ENCODE measurements around the gene GRPEL2.

The GRPEL2 gene

GRCh38 chr5:149337736-149338135, 7.6 kb upstream of the GRPEL2 start:
- no peaks in the 10 kb centered on the region for H3K9me3 ChIP-seq (ENCODE audit: control insufficient read depth, insufficient read depth, low read depth, low read length)
- H3K4me1 ChIP-seq (ENCODE audit: control insufficient read depth, insufficient read depth, low read length), result no peaks in the 10 kb centered on the region
- no peak overlapping the region for H3K27ac ChIP-seq (ENCODE audit: extremely low read depth, low read depth, low read length)
- ChIA-PET POLR2A (interaction anchor here (1.2 kb wide), 2 partner anchors 17 to 20 kb away, joined by 3 read pairs; partner anchors contain the start of gene PCYOX1L), CTCF (interaction anchor here (0.9 kb wide), 1 partner anchor 20 kb away, joined by 3 read pairs; no protein-coding TSS in a partner anchor)
- no peak overlapping the region for H3K4me3 ChIP-seq (ENCODE audit: low read depth, low read length)
- peaks cover 0 to 18% of the 10 kb centered on the region in 2 experiments; a peak in 1 of 3 replicates for H3K36me3 ChIP-seq (ENCODE audit: control insufficient read depth in 2 of 2, insufficient read depth in 1 of 2, low read length in 2 of 2)
- TF ChIP-seq ZNF600 (tag by site-specific recombination; IDR thresholded peaks at IDR 0.05) (no peak), ZNF785 (tag by site-specific recombination; IDR thresholded peaks at IDR 0.05) (no peak), ZNF214 (tag by site-specific recombination; IDR thresholded peaks at IDR 0.05; ENCODE audit: borderline replicate concordance) (no peak), ZIC2 (tag by site-specific recombination; IDR thresholded peaks at IDR 0.05) (no peak), ZEB2 (tag by site-specific recombination; IDR thresholded peaks at IDR 0.05) (no peak), ZNF677 (tag by site-specific recombination; IDR thresholded peaks at IDR 0.05) (no peak)
- TF ChIP-seq, protein P1, sequence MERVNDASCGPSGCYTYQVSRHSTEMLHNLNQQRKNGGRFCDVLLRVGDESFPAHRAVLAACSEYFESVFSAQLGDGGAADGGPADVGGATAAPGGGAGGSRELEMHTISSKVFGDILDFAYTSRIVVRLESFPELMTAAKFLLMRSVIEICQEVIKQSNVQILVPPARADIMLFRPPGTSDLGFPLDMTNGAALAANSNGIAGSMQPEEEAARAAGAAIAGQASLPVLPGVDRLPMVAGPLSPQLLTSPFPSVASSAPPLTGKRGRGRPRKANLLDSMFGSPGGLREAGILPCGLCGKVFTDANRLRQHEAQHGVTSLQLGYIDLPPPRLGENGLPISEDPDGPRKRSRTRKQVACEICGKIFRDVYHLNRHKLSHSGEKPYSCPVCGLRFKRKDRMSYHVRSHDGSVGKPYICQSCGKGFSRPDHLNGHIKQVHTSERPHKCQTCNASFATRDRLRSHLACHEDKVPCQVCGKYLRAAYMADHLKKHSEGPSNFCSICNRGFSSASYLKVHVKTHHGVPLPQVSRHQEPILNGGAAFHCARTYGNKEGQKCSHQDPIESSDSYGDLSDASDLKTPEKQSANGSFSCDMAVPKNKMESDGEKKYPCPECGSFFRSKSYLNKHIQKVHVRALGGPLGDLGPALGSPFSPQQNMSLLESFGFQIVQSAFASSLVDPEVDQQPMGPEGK (tag by site-specific recombination; IDR thresholded peaks at IDR 0.05), result no peak
- TF ChIP-seq, protein P2, sequence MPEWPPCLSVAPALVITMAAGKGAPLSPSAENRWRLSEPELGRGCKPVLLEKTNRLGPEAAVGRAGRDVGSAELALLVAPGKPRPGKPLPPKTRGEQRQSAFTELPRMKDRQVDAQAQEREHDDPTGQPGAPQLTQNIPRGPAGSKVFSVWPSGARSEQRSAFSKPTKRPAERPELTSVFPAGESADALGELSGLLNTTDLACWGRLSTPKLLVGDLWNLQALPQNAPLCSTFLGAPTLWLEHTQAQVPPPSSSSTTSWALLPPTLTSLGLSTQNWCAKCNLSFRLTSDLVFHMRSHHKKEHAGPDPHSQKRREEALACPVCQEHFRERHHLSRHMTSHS (tag by site-specific recombination; IDR thresholded peaks at IDR 0.05), result no peak

DNA sequence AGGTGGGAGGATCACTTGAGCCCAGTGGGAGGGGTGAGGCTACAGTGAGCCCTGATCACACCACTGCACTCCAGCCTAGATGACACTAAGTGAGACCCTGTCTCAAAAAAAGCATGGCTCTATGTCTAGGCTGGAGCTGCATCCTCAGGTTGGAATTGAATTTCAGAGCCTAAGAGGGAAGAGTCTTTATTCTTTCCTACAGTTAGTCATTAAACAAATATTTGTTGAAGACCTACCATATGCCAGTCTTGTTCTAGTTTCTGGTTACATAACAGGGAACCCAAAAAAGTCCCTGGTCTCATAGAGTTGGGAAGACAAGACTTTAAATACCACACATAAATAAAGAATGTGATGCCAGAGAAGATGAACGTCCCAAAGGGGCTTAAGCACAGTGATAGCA, 6.9 kb upstream of the GRPEL2 start:
- no peak overlapping the region for H3K4me3 ChIP-seq (ENCODE audit: low read depth, low read length)
- no peaks in the 10 kb centered on the region for H3K4me1 ChIP-seq (ENCODE audit: control insufficient read depth, insufficient read depth, low read length)
- TF ChIP-seq ZFP41 (tag by site-specific recombination; IDR thresholded peaks at IDR 0.05; ENCODE audit: borderline replicate concordance), result no peak
- TF ChIP-seq, protein P3, sequence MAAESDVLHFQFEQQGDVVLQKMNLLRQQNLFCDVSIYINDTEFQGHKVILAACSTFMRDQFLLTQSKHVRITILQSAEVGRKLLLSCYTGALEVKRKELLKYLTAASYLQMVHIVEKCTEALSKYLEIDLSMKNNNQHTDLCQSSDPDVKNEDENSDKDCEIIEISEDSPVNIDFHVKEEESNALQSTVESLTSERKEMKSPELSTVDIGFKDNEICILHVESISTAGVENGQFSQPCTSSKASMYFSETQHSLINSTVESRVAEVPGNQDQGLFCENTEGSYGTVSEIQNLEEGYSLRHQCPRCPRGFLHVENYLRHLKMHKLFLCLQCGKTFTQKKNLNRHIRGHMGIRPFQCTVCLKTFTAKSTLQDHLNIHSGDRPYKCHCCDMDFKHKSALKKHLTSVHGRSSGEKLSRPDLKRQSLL (tag by site-specific recombination; IDR thresholded peaks at IDR 0.05), result 0 out of 2 replicates have a peak, but pooled peaks have one; percentile 48
- peaks cover 0 to 18% of the 10 kb centered on the region in 2 experiments; a peak in 1 of 3 replicates for H3K36me3 ChIP-seq (ENCODE audit: control insufficient read depth in 2 of 2, insufficient read depth in 1 of 2, low read length in 2 of 2)
- POLR2A ChIA-PET, result interaction anchor here (1.2 kb wide), 2 partner anchors 17 to 20 kb away, joined by 3 read pairs; partner anchors contain the start of gene PCYOX1L
- CTCF ChIA-PET, result interaction anchor here (0.9 kb wide), 1 partner anchor 21 kb away, joined by 3 read pairs; no protein-coding TSS in a partner anchor
- no peaks in the 10 kb centered on the region for H3K9me3 ChIP-seq (ENCODE audit: control insufficient read depth, insufficient read depth, low read depth, low read length)
- H3K27ac ChIP-seq (ENCODE audit: extremely low read depth, low read depth, low read length), result no peak overlapping the region

DNA sequence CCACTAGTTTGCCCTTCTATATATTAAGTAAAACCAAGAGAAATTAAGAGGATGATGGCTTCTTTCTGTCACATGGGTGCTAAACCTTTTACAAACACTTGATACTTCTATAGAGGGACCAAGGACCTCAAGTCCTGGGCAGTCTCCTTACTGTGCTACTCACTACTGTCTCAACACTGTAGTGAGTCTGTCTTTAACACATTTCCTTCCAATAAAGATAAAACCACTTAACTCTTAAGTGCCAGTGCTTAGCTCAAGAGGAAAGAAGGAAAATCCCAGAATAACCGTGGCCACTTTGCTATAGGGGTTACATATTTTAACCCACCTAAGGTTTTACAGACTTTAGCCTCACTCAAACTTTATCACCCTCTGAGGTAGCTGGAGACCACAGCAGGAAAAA, 4.4 kb upstream of the GRPEL2 start:
- Histone ChIP-seq H3K4me3 (ENCODE audit: low read depth, low read length) (no peak overlapping the region), H3K4me1 (ENCODE audit: control insufficient read depth, insufficient read depth, low read length) (no peaks in the 10 kb centered on the region), H3K9me3 (ENCODE audit: control insufficient read depth, insufficient read depth, low read depth, low read length) (no peaks in the 10 kb centered on the region), H3K36me3 (ENCODE audit: control insufficient read depth in 2 of 2, insufficient read depth in 1 of 2, low read length in 2 of 2) (peaks cover 0 to 13% of the 10 kb centered on the region in 2 experiments; a peak in 1 of 3 replicates), H3K27ac (ENCODE audit: extremely low read depth, low read depth, low read length) (no peak overlapping the region)
- TF ChIP-seq ZBTB49 (tag by site-specific recombination; IDR thresholded peaks at IDR 0.05; ENCODE audit: low read depth) (no peak), MZF1 (tag by site-specific recombination; IDR thresholded peaks at IDR 0.05; ENCODE audit: borderline replicate concordance) (no peak), ZNF747 (tag by site-specific recombination; IDR thresholded peaks at IDR 0.05) (no peak), ZNF610 (tag by site-specific recombination; IDR thresholded peaks at IDR 0.05; ENCODE audit: borderline replicate concordance) (no peak), ZNF37A (tag by site-specific recombination; IDR thresholded peaks at IDR 0.05) (no peak), GLIS1 (tag by site-specific recombination; IDR thresholded peaks at IDR 0.05) (no peak), ZSCAN23 (tag by site-specific recombination; IDR thresholded peaks at IDR 0.05) (no peak), KLF9 (tag by site-specific recombination; IDR thresholded peaks at IDR 0.05; ENCODE audit: low read depth) (no peak), SALL2 (tag by site-specific recombination; IDR thresholded peaks at IDR 0.05; ENCODE audit: borderline replicate concordance) (no peak), ZNF133 (tag by site-specific recombination; IDR thresholded peaks at IDR 0.05) (no peak), ZBTB20 (tag by site-specific recombination; IDR thresholded peaks at IDR 0.05) (no peak), SP2 (tag by site-specific recombination; IDR thresholded peaks at IDR 0.05) (no peak)
- ChIA-PET CTCF (interaction anchor here (0.9 to 1.6 kb wide), 3 partner anchors 26 to 94 kb away, joined by 3 to 7 read pairs (median 4); no protein-coding TSS in a partner anchor), POLR2A (interaction anchor here (1.6 kb wide), 1 partner anchor 17 kb away, joined by 4 read pairs; the partner anchor contains the start of gene PCYOX1L)
